Fibroblast of skin of back (primary cell): Measurements from ENCODE around the gene RCCD1.

Experiments used
- DNase-seq: peaks from one replicate; pipeline ENCODE4 v3.0.0-alpha.2; 2013

Gene RCCD1

DNA sequence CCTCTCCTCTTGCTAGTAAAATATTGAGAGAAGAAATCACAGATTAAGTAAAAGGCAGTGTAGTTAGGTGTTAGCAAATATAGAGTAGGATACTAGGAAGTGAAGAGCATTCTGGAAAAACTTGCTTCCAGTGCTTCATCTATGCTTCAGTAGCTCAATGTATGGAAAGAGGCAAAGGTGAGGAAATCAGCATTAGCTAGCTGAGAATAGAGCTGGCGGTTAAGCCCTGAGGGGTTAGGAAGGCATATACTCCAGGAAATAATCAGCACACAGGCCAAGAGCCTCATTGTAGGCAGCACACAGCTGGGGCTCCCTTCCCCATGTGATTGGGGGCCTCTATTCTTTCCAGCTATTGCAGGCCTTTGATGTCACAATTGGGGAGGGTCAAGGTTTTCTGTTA, 13.8 kb downstream of the RCCD1 start:
- DNase-seq: no peak

- DNase-seq: no peak
Measured at GRCh38 chr15:90970274-90970673, 15.6 kb downstream of the RCCD1 start.

DNA sequence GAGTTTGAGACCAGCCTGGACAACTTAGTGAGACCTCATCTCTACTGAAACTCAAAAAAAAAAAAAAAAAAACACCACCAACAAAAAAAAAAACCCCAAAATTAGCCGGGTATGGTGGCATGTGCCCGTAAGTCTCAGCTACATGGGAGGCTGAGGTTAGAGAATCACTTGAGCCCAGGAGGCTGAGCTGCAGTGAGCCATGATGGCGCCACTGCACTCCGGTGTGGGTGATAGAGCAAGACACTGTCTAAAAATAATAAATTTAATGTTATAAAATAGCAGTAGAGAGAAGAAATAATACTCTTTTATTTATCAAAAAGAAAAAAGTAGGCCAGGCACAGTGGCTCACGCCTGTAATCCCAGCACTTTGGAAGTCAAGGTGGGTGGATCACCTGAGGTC, 17.4 kb downstream of the RCCD1 start:
- DNase-seq: no peak

DNA sequence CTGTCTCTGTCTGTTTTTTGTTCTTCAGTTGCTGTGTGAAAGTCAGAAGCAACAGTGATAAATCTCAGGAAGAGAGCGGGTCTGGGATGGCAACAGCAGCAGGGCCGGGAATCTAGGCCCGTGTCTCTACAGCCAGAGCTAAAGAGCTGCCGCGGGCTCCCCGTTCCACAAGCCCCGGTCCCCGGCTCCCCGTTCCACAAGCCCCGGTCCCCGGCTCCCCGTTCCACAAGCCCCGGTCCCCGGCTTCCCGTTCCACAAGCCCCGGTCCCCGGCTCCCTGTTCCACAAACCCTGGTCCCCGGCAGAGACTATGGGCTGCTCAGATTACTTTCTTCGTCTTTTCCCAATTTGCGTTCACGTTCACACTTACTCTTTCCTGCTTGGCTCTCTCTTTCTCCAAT, 19.5 kb downstream of the RCCD1 start:
- DNase-seq: no peak

DNA sequence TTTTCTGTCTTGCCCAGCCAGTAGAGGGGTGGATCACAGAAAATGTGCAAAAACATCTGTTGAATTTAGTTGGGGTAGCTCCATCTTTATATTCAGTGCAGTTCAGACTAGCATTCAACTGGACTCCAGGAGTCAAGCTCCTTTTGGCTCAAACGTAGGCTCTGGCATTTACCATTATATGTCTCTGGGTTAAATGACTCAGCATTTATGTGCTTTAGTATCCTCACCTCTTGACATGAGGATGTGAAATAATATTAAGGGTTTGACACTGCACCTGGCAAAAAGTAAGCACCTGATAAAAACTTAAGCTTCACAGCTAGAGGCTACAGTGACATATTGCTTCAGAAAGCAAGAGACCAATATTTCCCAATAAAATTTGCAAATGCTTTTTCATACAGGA, 24.9 kb downstream of the RCCD1 start:
- DNase-seq: no peak

DNA sequence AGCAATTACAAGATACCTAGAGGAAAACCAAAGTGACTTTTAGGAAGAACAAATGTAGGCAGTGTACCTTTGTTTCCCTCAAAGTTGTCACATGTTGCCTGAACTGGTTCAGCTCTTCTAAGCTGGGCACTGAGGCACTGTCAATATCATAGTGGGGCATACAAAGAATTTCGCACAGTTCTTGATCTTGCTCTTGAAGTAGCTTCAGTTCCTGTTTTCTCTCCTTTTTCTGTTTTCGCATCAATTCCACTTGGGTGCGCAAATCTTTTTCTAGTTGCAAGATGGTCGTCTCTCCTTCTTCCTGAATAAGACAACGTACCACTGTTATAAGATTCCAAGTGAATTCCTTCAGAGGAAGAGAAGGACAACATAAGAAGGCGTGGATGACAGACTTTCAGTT, 27.0 kb downstream of the RCCD1 start:
- DNase-seq: no peak

DNA sequence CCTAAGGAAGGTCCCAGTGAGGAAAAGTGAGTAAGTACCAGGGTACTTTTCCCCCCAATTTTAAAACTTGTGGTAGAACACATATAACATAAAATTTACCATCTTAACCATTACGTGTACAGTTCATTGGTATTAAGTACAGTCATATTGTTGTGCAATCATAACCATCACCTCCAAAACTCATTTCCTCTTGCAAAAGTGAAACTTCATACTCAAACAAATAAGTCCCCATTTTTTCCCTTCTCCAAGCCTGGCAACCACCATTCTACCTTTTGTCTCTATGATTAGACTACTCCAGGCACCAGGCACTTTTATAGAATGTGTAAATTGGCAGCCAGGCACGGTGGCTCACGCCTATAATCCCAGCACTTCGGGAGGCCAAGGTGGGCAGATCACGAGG, 27.5 kb downstream of the RCCD1 start:
- no peak for DNase-seq

DNA sequence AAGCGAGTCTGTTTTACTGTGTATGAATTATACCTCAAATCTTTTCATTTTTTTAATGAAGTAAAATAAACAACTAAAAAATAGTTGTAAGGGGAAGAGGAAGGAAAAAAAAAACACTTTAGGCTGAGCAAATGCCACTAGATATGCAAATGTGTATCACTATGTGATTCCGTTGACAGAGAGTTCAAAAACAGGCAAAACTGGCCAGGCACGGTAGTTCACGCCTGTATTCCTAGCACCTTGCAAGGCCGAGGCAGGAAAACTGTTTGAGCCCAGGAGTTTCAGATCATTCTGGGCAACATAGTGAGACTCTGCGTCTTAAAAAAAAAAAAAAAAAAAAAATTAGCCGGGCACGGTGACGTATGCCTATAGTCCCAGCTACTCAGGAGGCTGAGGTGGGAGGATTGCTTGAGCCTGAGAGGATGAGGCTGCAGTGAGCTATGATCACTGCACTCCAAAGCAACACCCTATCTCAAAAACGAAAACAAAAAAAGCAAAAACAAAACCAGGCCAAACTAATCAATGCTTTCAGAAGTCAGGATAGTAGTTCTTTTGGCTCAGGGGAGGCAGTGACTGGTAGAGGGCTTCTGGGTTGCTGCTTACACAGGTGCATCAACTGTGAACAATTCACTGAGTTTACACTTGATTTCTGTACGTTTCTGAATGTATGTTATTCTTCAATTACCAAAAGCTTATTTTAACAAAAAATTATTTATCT, 32.3 kb downstream of the RCCD1 start:
- DNase-seq: no peak

- DNase-seq: no peak
Measured at GRCh38 chr15:90987561-90988141, 33.0 kb downstream of the RCCD1 start.

DNA sequence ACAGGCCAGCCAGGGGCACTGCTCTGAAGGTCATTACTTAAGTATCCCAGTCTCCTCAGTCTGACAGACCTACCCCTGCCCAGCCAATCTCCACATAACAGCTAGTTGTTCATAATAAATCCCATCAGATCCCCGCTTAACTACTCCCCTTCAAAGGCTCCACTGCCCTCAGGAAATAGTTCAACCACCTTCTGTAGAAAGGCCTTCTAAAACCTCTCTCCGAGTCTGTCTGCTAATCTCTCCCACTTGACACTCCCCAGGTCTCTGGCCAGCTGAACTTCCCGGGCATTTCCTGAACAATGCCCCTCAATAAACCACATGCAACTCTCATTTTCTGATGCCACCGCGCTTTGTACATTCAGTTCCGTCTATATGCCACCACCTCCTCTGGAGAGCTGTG, 33.6 kb downstream of the RCCD1 start:
- DNase-seq: no peak

- no peak for DNase-seq
Measured at GRCh38 chr15:90989040-90989768, 34.5 kb downstream of the RCCD1 start.

GRCh38 chr15:90990446-90990845, 35.8 kb downstream of the RCCD1 start:
- no peak for DNase-seq

- DNase-seq: no peak
Measured at GRCh38 chr15:90991587-90992285, 37.1 kb downstream of the RCCD1 start.

GRCh38 chr15:90994059-90994416, 39.4 kb downstream of the RCCD1 start:
- DNase-seq: no peak

- DNase-seq: peak; percentile 96
Measured at GRCh38 chr15:90994417-90995311, 40.0 kb downstream of the RCCD1 start, which contains the start of gene PRC1. Gene PRC1 (minus strand): TSS chr15:90994535. CDS start chr15:90994417, 118 bp downstream.

- DNase-seq: no peak
Measured at GRCh38 chr15:90998737-90999136, 44.1 kb downstream of the RCCD1 start.

GRCh38 chr15:91001209-91001608, 46.5 kb downstream of the RCCD1 start:
- no peak for DNase-seq

GRCh38 chr15:91007266-91007665, 52.6 kb downstream of the RCCD1 start:
- DNase-seq: no peak
